ENCODE results near the gene USP49.
"Not testable (repeated sequence)": the region's sequence is repeated elsewhere in the genome, so short reads cannot be mapped to it uniquely, and the experiment has no call there.

The USP49 gene

GRCh38 chr6:41778895-41779294, 116.3 kb downstream of the USP49 start:
- DNase-seq = no peak

GRCh38 chr6:41777551-41778285, 117.5 kb downstream of the USP49 start:
- no peak for DNase-seq

GRCh38 chr6:41775293-41775882, 119.8 kb downstream of the USP49 start:
- no peak for DNase-seq

- DNase-seq = no peak
Observed at GRCh38 chr6:41774841-41775240, 120.3 kb downstream of the USP49 start.

- DNase-seq = no peak
Observed at GRCh38 chr6:41771058-41771983, 123.9 kb downstream of the USP49 start.

- DNase-seq = no peak
Observed at GRCh38 chr6:41770381-41771057, 124.7 kb downstream of the USP49 start.

DNA sequence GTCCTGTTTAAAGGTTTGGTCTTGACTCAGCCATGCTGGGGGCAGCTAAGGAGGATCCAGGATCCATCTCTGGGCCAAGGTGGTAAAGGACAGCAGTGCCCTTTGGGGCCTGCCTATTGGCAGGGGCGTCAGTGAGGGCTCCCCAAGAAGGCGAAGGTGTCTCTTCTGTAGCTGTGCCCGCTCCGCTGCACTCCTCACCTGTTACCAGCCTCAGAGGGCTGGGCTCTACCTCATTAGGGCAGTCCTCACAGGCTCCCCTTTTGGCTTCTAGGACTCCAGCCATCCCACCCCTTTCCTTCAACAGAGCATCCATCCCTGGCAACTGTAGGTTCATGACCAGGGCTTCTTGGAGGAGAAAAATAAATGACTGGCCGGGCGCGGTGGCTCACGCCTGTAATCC, 125.8 kb downstream of the USP49 start:
- DNase-seq = no peak

GRCh38 chr6:41768545-41769308, 126.4 kb downstream of the USP49 start:
- no peak for DNase-seq

GRCh38 chr6:41767112-41767833, 127.9 kb downstream of the USP49 start:
- no peak for DNase-seq

GRCh38 chr6:41766043-41766664, 129.0 kb downstream of the USP49 start:
- DNase-seq = not testable (repeated sequence)

DNA sequence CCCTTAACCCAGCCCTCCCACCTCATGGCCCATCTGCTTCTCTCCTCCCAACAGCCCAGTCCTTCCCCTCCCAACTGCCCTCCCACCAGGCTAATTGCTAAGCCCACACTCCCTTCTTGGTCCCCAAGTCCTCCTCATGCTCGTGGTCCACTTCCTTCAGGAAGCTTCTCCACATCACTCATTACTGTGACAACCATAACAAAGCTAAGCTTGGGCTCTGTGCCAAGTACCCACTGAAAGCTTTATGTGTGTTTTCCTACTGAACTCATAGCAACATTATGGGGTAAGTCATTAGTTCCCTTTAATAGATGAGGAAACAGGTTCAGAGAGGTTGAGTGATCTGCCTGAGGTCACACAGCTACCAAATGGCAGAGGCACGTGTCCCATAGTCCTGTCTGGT, 131.7 kb downstream of the USP49 start:
- DNase-seq = no peak

DNA sequence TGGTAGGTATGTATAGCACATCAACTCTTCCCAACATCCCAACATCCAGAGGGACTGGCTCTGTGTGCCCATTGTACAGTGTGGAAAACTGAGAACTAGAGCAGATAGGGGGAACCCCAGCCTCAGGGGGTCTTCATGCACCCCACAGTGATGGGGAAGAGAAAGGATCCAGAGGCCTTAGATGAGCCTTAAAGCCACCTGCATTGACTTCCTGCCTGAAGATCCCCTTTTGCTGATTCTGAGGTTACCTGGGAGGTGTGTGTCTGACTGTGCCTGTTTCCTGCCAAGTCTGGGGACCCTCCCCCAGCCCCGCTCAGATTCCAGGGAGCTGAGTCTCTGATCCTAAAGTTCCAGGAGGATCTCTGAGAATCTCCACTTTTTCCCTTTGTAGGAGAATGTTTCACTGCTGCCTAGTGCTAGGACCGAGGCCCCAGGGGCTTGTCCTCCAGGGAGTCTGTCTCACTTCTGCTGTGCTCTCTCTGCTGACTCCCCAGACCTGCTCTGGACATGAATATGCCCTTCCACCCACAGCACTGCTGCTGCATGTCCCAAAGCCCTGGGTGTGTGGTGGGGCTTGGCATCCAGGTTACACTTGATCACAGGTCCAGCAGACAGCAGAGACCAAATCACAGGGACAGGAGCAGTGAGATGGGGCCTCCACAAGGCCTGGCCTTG, 135.1 kb downstream of the USP49 start:
- DNase-seq = no peak

DNA sequence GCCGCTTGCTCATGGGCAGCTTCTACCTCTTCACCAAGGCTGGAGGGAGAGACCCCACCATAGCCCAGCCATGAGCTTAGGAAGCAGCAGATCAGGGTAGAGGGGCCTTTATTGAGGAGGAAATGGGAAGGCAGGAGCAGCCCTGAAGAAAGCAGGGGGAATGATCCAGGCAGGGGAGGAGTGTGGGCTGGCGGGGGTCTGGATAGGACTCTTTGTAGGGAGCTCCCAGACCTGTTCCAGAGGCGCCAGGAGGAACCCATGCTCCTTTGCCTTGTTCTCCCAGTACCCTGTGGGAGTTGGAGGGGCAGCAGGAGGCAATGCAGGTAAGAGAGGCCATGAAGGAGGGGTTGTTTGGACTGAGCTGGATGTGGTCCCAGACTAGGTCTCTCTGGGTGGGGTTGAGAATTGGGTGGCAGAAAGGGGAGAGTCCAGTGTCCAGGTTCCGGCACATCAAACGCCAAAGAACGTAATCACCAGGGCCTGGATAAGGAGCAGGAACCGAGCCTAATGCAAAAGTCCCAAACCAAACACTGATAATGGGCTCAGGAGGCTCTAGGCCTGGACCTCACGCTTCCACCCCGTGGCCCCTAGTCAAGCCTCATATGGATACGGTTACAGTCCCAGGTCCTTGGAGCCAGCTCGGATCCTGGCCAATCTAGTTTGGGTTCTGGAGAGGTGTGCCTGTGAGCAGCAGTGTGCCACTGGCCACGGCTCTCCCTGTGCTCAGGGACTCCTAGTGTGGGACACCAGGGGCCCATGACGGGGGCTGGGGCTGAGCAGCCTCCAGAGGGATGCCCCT, 135.9 kb downstream of the USP49 start:
- no peak for DNase-seq

GRCh38 chr6:41758641-41759035, 136.5 kb downstream of the USP49 start:
- no peak for DNase-seq

GRCh38 chr6:41757931-41758640, 137.1 kb downstream of the USP49 start:
- no peak for DNase-seq

DNA sequence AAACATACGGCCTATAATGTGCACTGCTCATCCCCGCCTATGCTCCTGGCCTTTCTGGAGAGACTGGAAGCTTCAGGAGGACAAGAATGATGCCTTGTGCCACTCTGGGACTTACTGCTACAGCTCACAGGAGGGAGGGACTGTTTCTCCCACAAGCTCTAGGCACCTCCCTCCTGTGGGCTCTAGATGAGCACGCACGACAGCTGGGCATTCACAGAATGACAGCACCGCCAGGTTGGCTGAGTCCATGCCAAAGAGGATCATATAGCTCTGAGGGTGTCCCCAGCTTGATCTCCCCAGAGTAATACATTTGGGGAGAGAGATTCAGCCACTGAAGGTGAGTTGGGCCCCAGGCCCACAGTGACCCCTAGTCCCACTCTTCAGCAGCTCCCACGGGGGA, 137.9 kb downstream of the USP49 start:
- DNase-seq = no peak

DNA sequence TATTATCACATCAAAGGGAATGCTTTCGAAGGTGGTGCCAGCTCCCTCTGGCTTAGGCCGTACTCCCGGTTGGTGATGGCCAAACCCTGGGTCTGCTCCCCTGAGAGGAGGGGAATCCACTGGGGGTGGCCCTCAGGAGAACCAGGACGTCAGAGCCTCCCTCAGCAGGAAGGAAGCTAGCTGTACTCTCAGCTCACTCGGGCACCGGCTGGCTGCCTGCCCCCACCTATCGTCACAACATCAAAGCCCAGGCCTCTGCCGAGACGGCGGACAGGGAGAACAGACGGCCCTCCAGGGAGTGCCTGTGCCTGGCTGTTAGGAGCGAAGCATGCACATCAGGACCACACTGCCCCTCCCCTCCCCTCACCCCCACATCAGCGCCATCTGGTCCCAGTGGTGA, 138.8 kb downstream of the USP49 start:
- DNase-seq = no peak

- no peak for DNase-seq
Observed at GRCh38 chr6:41755895-41756294, 139.3 kb downstream of the USP49 start.

- DNase-seq = no peak
Observed at GRCh38 chr6:41750374-41750773, 144.8 kb downstream of the USP49 start.

Measured in NCI-H1105 (cell line).